Mesothelial cell of epicardium (in vitro differentiated cells): Measurements from ENCODE around the gene FOXP1. TPM values are rescaled to one million over a fixed set of nuclear protein-coding genes. Genes with fewer than 3 reads are reported as not detected.
A peak's percentile ranks its signal among the peaks of the same experiment; 100 is the strongest.

Experiments used
- DNase-seq, 2 experiments: peaks; one replicate each; pipeline ENCODE4 v3.0.0; 2021; ENCODE audit warnings: low spot score in 2 of 2; ENCODE audit not compliant: unreplicated experiment in 2 of 2
- H3K27ac Mint-ChIP-seq: 2 replicates; pipeline ENCODE4 v1.8.0; 2021; ENCODE audit warnings: mixed read lengths
- H3K27me3 Mint-ChIP-seq: 2 replicates; pipeline ENCODE4 v1.8.0; 2021; ENCODE audit warnings: low read depth, mixed read lengths
- H3K36me3 Mint-ChIP-seq: 2 replicates; pipeline ENCODE4 v1.8.0; 2021; ENCODE audit warnings: mixed read lengths
- H3K4me1 Mint-ChIP-seq: 2 replicates; pipeline ENCODE4 v1.8.0; 2021; ENCODE audit warnings: mixed read lengths
- H3K4me3 Mint-ChIP-seq: 2 replicates; pipeline ENCODE4 v1.8.0; 2021; ENCODE audit warnings: mild to moderate bottlenecking, moderate library complexity, mixed read lengths
- H3K9me3 Mint-ChIP-seq: 2 replicates; pipeline ENCODE4 v1.8.0; 2021; ENCODE audit warnings: mixed read lengths
- CTCF ChIP-seq: fragments of 200-600 bp; sonication (generic); IDR thresholded peaks from one replicate; pipeline ENCODE4 v1.5.0; 2021; ENCODE audit warnings: antibody characterized with exemption; ENCODE audit not compliant: unreplicated experiment
- total RNA-seq: library from RNA; stranded (reverse); gene quantifications from 3 replicates; pipeline ENCODE4 v1.2.1, GENCODE V29; 2021

Gene FOXP1
- total RNA-seq, 1 donor from 2014 or later = 187 TPM

GRCh38 chr3:71391361-71391760, 192.2 kb downstream of the FOXP1 start:
- no peak overlapping the region for H3K4me3 Mint-ChIP-seq
- H3K27ac Mint-ChIP-seq = no peak overlapping the region
- no peak for DNase-seq
- no peaks in the 10 kb centered on the region for H3K27me3 Mint-ChIP-seq
- peaks cover 48% of the 10 kb centered on the region for H3K4me1 Mint-ChIP-seq
- TF ChIP-seq CTCF = no peak
- H3K9me3 Mint-ChIP-seq = peaks cover 3% of the 10 kb centered on the region
- peaks cover 4% of the 10 kb centered on the region for H3K36me3 Mint-ChIP-seq

GRCh38 chr3:71389911-71390573, 193.5 kb downstream of the FOXP1 start:
- H3K27ac Mint-ChIP-seq = peak overlapping the region; percentile 84
- H3K9me3 Mint-ChIP-seq = peaks cover 3% of the 10 kb centered on the region
- no peak for TF ChIP-seq CTCF
- no peaks in the 10 kb centered on the region for H3K27me3 Mint-ChIP-seq
- H3K4me3 Mint-ChIP-seq = peak overlapping the region; percentile 11
- peaks cover 48% of the 10 kb centered on the region for H3K4me1 Mint-ChIP-seq
- H3K36me3 Mint-ChIP-seq = peaks cover 4% of the 10 kb centered on the region
- DNase-seq = no peak

- H3K36me3 Mint-ChIP-seq = peaks cover 4% of the 10 kb centered on the region
- TF ChIP-seq CTCF = no peak
- H3K9me3 Mint-ChIP-seq = peaks cover 3% of the 10 kb centered on the region
- H3K4me3 Mint-ChIP-seq = no peak overlapping the region
- H3K4me1 Mint-ChIP-seq = peaks cover 56% of the 10 kb centered on the region
- H3K27me3 Mint-ChIP-seq = no peaks in the 10 kb centered on the region
- no peak overlapping the region for H3K27ac Mint-ChIP-seq
- no peak for DNase-seq
These were observed 194.3 kb downstream of the FOXP1 start for GRCh38 chr3:71389191-71389590.

GRCh38 chr3:71388535-71389120, 194.9 kb downstream of the FOXP1 start:
- peaks cover 3% of the 10 kb centered on the region for H3K9me3 Mint-ChIP-seq
- TF ChIP-seq CTCF = no peak
- H3K36me3 Mint-ChIP-seq = peaks cover 4% of the 10 kb centered on the region
- no peaks in the 10 kb centered on the region for H3K27me3 Mint-ChIP-seq
- peaks cover 60% of the 10 kb centered on the region for H3K4me1 Mint-ChIP-seq
- no peak for DNase-seq
- peak overlapping the region; percentile 84 for H3K27ac Mint-ChIP-seq
- H3K4me3 Mint-ChIP-seq = no peak overlapping the region

GRCh38 chr3:71387586-71387985, 195.9 kb downstream of the FOXP1 start:
- Mint-ChIP-seq H3K4me1 (peaks cover 64% of the 10 kb centered on the region), H3K9me3 (peaks cover 3% of the 10 kb centered on the region), H3K27me3 (no peaks in the 10 kb centered on the region), H3K4me3 (no peak overlapping the region), H3K36me3 (peaks cover 4% of the 10 kb centered on the region), H3K27ac (no peak overlapping the region)
- no peak for TF ChIP-seq CTCF
- no peak for DNase-seq
